GM21737 (cell line): ENCODE data around the gene MDC1.
A peak's percentile ranks its signal among the peaks of the same experiment; 100 is the strongest.

Source experiments
- ATAC-seq: cut with Tn5 transposase; IDR thresholded peaks from one replicate; pipeline ENCODE4 v1.9.1; 2021; ENCODE audit warnings: mild to moderate bottlenecking, moderate library complexity; ENCODE audit not compliant: unreplicated experiment

MDC1 gene

GRCh38 chr6:30748851-30749540 is 31.9 kb upstream of the MDC1 start:
- ATAC-seq: no peak

- no peak for ATAC-seq
These were observed 31.1 kb upstream of the MDC1 start for GRCh38 chr6:30747902-30748769.

GRCh38 chr6:30747300-30747687 is 30.2 kb upstream of the MDC1 start:
- ATAC-seq: no peak

GRCh38 chr6:30744054-30744805 is 27.1 kb upstream of the MDC1 start, which contains the start of gene IER3:
Gene IER3, minus strand, starts transcription at chr6:30744547. Its CDS starts 29 bp downstream, at chr6:30744518.
- ATAC-seq: no peak

GRCh38 chr6:30743099-30744053 is 26.3 kb upstream of the MDC1 start:
- peak; percentile 14 for ATAC-seq

- peak; percentile 56 for ATAC-seq
These were observed 25.4 kb upstream of the MDC1 start, which contains the start of gene FLOT1 for GRCh38 chr6:30742316-30743098. Gene FLOT1, minus strand, starts transcription at chr6:30742687. Its CDS starts 498 bp downstream, at chr6:30742189.

GRCh38 chr6:30741789-30742315 is 24.8 kb upstream of the MDC1 start:
- peak; percentile 5 for ATAC-seq

GRCh38 chr6:30741063-30741779 is 24.1 kb upstream of the MDC1 start:
- ATAC-seq: no peak

GRCh38 chr6:30740540-30740870 is 23.4 kb upstream of the MDC1 start:
- ATAC-seq: no peak

- no peak for ATAC-seq
These were observed 21.5 kb upstream of the MDC1 start for GRCh38 chr6:30738532-30738931.

GRCh38 chr6:30735668-30736314 is 18.7 kb upstream of the MDC1 start:
- ATAC-seq: peak; percentile 40

- ATAC-seq: no peak
These were observed 15.3 kb upstream of the MDC1 start for GRCh38 chr6:30732237-30732943.

- ATAC-seq: peak; percentile 42
These were observed 13.7 kb upstream of the MDC1 start for GRCh38 chr6:30730601-30731435.

- no peak for ATAC-seq
These were observed 11.0 kb upstream of the MDC1 start for GRCh38 chr6:30727920-30728553.

GRCh38 chr6:30726506-30727413 is 9.7 kb upstream of the MDC1 start:
- ATAC-seq: no peak
